Loucy (cell line): ENCODE results near the gene EIF4G3.

Experiments
- EZH2phosphoT487 ChIP-seq: fragments of 200-600 bp; IDR thresholded peaks from 2 replicates; pipeline ENCODE4 v1.6.1; 2018; ENCODE audit warnings: antibody characterized with exemption, mild to moderate bottlenecking, moderate library complexity, borderline replicate concordance
- TF ChIP-seq, protein P1 (sequence below): fragments of 200-600 bp; sonication (generic); conservative IDR thresholded peaks from 2 replicates; pipeline ENCODE4 v1.5.1; 2014; ENCODE audit warnings: mild to moderate bottlenecking, antibody characterized with exemption, low read length

DNA sequence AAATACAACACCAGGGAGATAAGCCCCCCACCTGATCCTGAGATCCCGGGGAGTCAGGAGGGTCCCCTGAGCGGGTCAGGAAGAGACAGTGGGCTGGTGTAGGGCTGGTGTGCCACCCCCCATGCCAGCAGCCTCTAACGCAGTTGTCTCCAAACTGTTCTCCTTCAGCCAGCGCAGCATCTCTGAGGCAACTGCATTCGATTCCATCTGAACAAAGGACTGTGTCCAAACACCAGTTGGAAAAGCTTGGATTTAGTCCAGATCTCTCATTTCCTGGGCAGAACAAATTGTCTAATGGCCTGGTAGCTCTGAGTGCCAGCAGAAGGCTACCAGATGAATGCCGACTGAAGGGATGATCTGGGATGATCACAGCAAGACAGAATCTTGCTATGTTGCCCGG, 44.1 kb upstream of the EIF4G3 start:
- TF ChIP-seq, protein P1, sequence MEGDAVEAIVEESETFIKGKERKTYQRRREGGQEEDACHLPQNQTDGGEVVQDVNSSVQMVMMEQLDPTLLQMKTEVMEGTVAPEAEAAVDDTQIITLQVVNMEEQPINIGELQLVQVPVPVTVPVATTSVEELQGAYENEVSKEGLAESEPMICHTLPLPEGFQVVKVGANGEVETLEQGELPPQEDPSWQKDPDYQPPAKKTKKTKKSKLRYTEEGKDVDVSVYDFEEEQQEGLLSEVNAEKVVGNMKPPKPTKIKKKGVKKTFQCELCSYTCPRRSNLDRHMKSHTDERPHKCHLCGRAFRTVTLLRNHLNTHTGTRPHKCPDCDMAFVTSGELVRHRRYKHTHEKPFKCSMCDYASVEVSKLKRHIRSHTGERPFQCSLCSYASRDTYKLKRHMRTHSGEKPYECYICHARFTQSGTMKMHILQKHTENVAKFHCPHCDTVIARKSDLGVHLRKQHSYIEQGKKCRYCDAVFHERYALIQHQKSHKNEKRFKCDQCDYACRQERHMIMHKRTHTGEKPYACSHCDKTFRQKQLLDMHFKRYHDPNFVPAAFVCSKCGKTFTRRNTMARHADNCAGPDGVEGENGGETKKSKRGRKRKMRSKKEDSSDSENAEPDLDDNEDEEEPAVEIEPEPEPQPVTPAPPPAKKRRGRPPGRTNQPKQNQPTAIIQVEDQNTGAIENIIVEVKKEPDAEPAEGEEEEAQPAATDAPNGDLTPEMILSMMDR, result no peak
- no peak for TF ChIP-seq EZH2phosphoT487
